Measurements from ENCODE around the gene RAB27B.

- TF ChIP-seq CTCF (IDR thresholded peaks at IDR 0.05; ENCODE audit: low read length), result no peak
- TF ChIP-seq EZH2 (IDR thresholded peaks at IDR 0.05; ENCODE audit: borderline replicate concordance, low read length), result no peak
These were observed 29.2 kb downstream of the RAB27B start for GRCh38 chr18:54857499-54857898.
